ENCODE results near the gene SCEL. TPM values are rescaled to one million over a fixed set of nuclear protein-coding genes. Genes with fewer than 3 reads are reported as not detected.

SCEL gene
- total RNA-seq, 1 experiment from 2014 or later = 0.07 TPM

DNA sequence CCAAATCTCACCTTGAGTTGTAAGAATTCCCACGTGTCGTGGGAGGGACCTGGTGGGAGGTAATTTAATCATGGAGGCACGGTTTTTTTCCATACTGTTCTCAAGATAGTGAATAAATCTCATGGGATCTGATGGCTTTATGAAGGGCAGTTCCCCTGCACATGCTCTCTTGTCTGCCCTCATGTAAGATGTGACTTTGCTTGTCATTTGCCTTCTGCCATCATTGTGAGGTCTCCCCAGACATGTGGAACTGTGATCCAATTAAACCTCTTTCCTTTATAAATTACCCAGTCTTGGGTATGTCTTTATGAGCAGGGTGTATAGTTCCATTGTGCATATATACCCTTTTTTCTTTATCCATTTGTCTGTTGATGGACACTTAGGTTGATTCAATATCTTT, 13.1 kb downstream of the SCEL start:
- ATAC-seq (no peak), DNase-seq (ENCODE audit: low read depth, low spot score) (no peak)
- Histone ChIP-seq H3K79me2 (ENCODE audit: insufficient read depth, low read length) (no peaks in the 10 kb centered on the region), H3K4me2 (ENCODE audit: low read length) (no peak overlapping the region), H3K4me3 (replicated peaks in 1 of 2; ENCODE audit: low read depth in 1 of 2, low read length in 2 of 2) (no peak overlapping the region), H3K27ac (ENCODE audit: low read depth, low read length) (no peak overlapping the region), H4K20me1 (ENCODE audit: insufficient read depth) (no peaks in the 10 kb centered on the region), H3K4me1 (ENCODE audit: control insufficient read depth in 1 of 2, insufficient read depth in 2 of 2, low read length in 2 of 2) (0 out of 4 replicates have a peak, but pooled peaks cover 0 to 3% of the 10 kb centered on the region in 2 experiments), H3K9ac (ENCODE audit: low read length) (no peak overlapping the region), H3K36me3 (ENCODE audit: control insufficient read depth in 1 of 2, insufficient read depth in 2 of 2, low read length in 2 of 2) (no peaks in the 10 kb centered on the region), H3K9me2 (ENCODE audit: insufficient read depth) (no peaks in the 10 kb centered on the region), H3K27me3 (ENCODE audit: insufficient read depth, low read length) (no peaks in the 10 kb centered on the region), H3K9me3 (ENCODE audit: control insufficient read depth in 1 of 2, insufficient read depth in 1 of 2, low read depth in 1 of 2, low read length in 2 of 2) (no peaks in the 10 kb centered on the region), H2AFZ (ENCODE audit: low read depth, low read length, poor library complexity, severe bottlenecking) (no peak overlapping the region)
- intact Hi-C loops (cut with micrococcal nuclease) = no loop called here
- no TSS peak for BruUV-seq (replicated peaks)
- ChIA-PET RAD21 (ENCODE audit: low non-redundant PET in 1 of 2, low total read pairs in 2 of 2, uncharacterized antibody in 2 of 2, unreplicated experiment in 2 of 2) (no interaction called here), CTCF (no interaction called here), POLR2A (no interaction called here)
- TF ChIP-seq ELF1 (IDR thresholded peaks at IDR 0.05; ENCODE audit: borderline replicate concordance, low read depth) = no peak
- TF ChIP-seq RAD21 (IDR thresholded peaks at IDR 0.05; ENCODE audit: low read depth) = no peak
- TF ChIP-seq CBX3 (IDR thresholded peaks at IDR 0.05; ENCODE audit: low read depth) = no peak
- no peak for TF ChIP-seq ZFX (IDR thresholded peaks at IDR 0.05)
- no peak for TF ChIP-seq EGR1 (IDR thresholded peaks at IDR 0.05; ENCODE audit: low read depth)
- TF ChIP-seq CTCF (IDR thresholded peaks at IDR 0.05 in 2 of 3, conservative IDR thresholded peaks at IDR 0.05 in 1 of 3; ENCODE audit: borderline replicate concordance in 1 of 3, insufficient read depth in 1 of 3, low read depth in 2 of 3, low read length in 2 of 3) = no peak
- TF ChIP-seq EZH2 (IDR thresholded peaks at IDR 0.05) = no peak
- no peak for TF ChIP-seq EZH2phosphoT487 (IDR thresholded peaks at IDR 0.05; ENCODE audit: borderline replicate concordance)
- TF ChIP-seq FOSL1 (IDR thresholded peaks at IDR 0.05; ENCODE audit: low read depth) = no peak
- TF ChIP-seq TCF7L2 (IDR thresholded peaks at IDR 0.05; ENCODE audit: borderline replicate concordance, extremely low read depth, insufficient read depth, insufficient read length) = no peak
- TF ChIP-seq YY1 (IDR thresholded peaks at IDR 0.05; ENCODE audit: extremely low read depth, insufficient replicate concordance, low read depth, low read length) = no peak
